Measurements from ENCODE around the gene ABCD1.

The ABCD1 gene

GRCh38 chrX:153734871-153735270, 10.2 kb downstream of the ABCD1 start:
- no peak for TF ChIP-seq CTCF (conservative IDR thresholded peaks at IDR 0.05; ENCODE audit: low read length)
- TF ChIP-seq EZH2phosphoT487 (IDR thresholded peaks at IDR 0.05; ENCODE audit: borderline replicate concordance) = no peak
- Histone ChIP-seq H4K20me1 (ENCODE audit: insufficient read depth, low read length, poor library complexity, severe bottlenecking) (no peaks in the 10 kb centered on the region), H3K9me2 (replicated peaks; ENCODE audit: low read depth, low read length) (no peaks in the 10 kb centered on the region), H3K36me3 (ENCODE audit: insufficient read depth, low read length) (no peaks in the 10 kb centered on the region), H3K27me3 (ENCODE audit: insufficient read depth, low read length, poor library complexity, severe bottlenecking) (no peaks in the 10 kb centered on the region), H3K79me2 (ENCODE audit: insufficient read depth, low read length) (no peaks in the 10 kb centered on the region), H3K4me3 (ENCODE audit: low read length, poor library complexity, severe bottlenecking) (no peak overlapping the region), H2AFZ (ENCODE audit: low read length) (no peak overlapping the region), H3K4me2 (ENCODE audit: low read depth, low read length, poor library complexity, severe bottlenecking) (no peak overlapping the region), H3K9me3 (ENCODE audit: insufficient read depth, low read depth, low read length) (no peaks in the 10 kb centered on the region), H3K9ac (ENCODE audit: low read depth, low read length, poor library complexity, severe bottlenecking) (no peak overlapping the region), H3K4me1 (ENCODE audit: insufficient read depth, low read length, poor library complexity, severe bottlenecking) (peaks cover 4% of the 10 kb centered on the region), H3F3A (ENCODE audit: low read depth) (no peaks in the 10 kb centered on the region)

GRCh38 chrX:153735274-153735673, 10.6 kb downstream of the ABCD1 start:
- no peaks in the 10 kb centered on the region for H3K9me3 ChIP-seq (ENCODE audit: insufficient read depth, low read depth, low read length)
- no peaks in the 10 kb centered on the region for H4K20me1 ChIP-seq (ENCODE audit: insufficient read depth, low read length, poor library complexity, severe bottlenecking)
- H3K4me1 ChIP-seq (ENCODE audit: insufficient read depth, low read length, poor library complexity, severe bottlenecking) = peaks cover 8% of the 10 kb centered on the region
- no peaks in the 10 kb centered on the region for H3K27me3 ChIP-seq (ENCODE audit: insufficient read depth, low read length, poor library complexity, severe bottlenecking)
- no peak overlapping the region for H3K4me3 ChIP-seq (ENCODE audit: low read length, poor library complexity, severe bottlenecking)
- no peak overlapping the region for H2AFZ ChIP-seq (ENCODE audit: low read length)
- H3K9me2 ChIP-seq (replicated peaks; ENCODE audit: low read depth, low read length) = no peaks in the 10 kb centered on the region
- H3K9ac ChIP-seq (ENCODE audit: low read depth, low read length, poor library complexity, severe bottlenecking) = no peak overlapping the region
- H3K36me3 ChIP-seq (ENCODE audit: insufficient read depth, low read length) = no peaks in the 10 kb centered on the region
- no peaks in the 10 kb centered on the region for H3K79me2 ChIP-seq (ENCODE audit: insufficient read depth, low read length)
- no peaks in the 10 kb centered on the region for H3F3A ChIP-seq (ENCODE audit: low read depth)
- peak; percentile 37; the same call in 1 of the 2 replicates for TF ChIP-seq CTCF (conservative IDR thresholded peaks at IDR 0.05; ENCODE audit: low read length)
- TF ChIP-seq EZH2phosphoT487 (IDR thresholded peaks at IDR 0.05; ENCODE audit: borderline replicate concordance) = no peak
- no peak overlapping the region for H3K4me2 ChIP-seq (ENCODE audit: low read depth, low read length, poor library complexity, severe bottlenecking)

DNA sequence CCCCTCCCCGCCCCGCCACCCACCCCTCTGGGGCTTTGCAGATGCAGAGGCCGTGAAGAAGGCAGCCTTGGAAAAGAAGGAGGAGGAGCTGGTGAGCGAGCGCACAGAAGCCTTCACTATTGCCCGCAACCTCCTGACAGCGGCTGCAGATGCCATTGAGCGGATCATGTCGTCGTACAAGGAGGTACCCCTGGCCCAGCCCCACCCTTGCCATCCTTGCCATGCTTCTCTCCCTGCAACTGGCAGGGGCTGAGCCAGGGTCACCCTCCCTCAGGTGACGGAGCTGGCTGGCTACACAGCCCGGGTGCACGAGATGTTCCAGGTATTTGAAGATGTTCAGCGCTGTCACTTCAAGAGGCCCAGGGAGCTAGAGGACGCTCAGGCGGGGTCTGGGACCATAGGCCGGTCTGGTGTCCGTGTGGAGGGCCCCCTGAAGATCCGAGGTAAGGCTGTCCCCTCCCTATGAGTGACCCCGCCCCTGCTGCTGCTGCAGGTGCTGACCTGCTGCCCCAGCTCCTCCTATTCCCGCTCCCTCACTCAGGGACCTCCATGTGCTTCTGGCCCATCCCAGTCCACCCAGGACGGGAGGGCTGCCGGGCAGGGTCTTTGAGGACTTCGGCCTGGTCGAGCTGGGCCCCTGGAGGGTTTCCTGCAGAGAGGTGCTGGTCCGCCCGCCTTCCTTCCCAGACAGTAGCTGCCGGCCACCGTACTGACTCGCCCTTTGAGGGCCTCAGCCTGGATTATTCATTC, 11.6 kb downstream of the ABCD1 start:
- no peaks in the 10 kb centered on the region for H3K79me2 ChIP-seq (ENCODE audit: insufficient read depth, low read length)
- no peak overlapping the region for H3K9ac ChIP-seq (ENCODE audit: low read depth, low read length, poor library complexity, severe bottlenecking)
- H3K9me2 ChIP-seq (replicated peaks; ENCODE audit: low read depth, low read length) = no peaks in the 10 kb centered on the region
- no peak overlapping the region for H3K4me3 ChIP-seq (ENCODE audit: low read length, poor library complexity, severe bottlenecking)
- no peaks in the 10 kb centered on the region for H4K20me1 ChIP-seq (ENCODE audit: insufficient read depth, low read length, poor library complexity, severe bottlenecking)
- no peaks in the 10 kb centered on the region for H3K9me3 ChIP-seq (ENCODE audit: insufficient read depth, low read depth, low read length)
- no peaks in the 10 kb centered on the region for H3K36me3 ChIP-seq (ENCODE audit: insufficient read depth, low read length)
- H3K4me2 ChIP-seq (ENCODE audit: low read depth, low read length, poor library complexity, severe bottlenecking) = no peak overlapping the region
- H2AFZ ChIP-seq (ENCODE audit: low read length) = no peak overlapping the region
- H3K27me3 ChIP-seq (ENCODE audit: insufficient read depth, low read length, poor library complexity, severe bottlenecking) = no peaks in the 10 kb centered on the region
- no peaks in the 10 kb centered on the region for H3F3A ChIP-seq (ENCODE audit: low read depth)
- TF ChIP-seq CTCF (conservative IDR thresholded peaks at IDR 0.05; ENCODE audit: low read length) = no peak
- TF ChIP-seq EZH2phosphoT487 (IDR thresholded peaks at IDR 0.05; ENCODE audit: borderline replicate concordance) = no peak
- peaks cover 9% of the 10 kb centered on the region for H3K4me1 ChIP-seq (ENCODE audit: insufficient read depth, low read length, poor library complexity, severe bottlenecking)
